Measurements from ENCODE around the gene PCGF6.
"Not testable (repeated sequence)": the region's sequence is repeated elsewhere in the genome, so short reads cannot be mapped to it uniquely, and the experiment has no call there.

Gene PCGF6

DNA sequence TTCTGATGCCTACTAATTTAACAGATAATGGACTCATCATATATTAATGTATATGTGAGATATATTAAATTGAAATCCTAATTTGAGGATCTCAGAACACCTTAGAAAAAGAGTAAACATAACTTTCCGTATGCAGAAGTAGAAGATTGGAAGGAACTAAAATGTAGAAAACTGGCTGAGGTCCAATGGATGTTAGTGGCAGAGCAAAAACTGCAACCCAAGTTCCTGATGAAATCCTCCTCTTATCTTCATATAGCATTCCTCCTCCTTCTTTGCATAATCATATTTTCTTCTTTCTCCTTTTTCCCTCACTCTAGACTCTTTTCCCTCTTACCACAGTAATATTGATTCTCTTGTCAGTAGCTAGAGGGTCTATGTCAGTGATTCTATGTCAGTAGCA, 68.0 kb downstream of the PCGF6 start:
- DNase-seq: no peak
- TF ChIP-seq GATA1 (IDR thresholded peaks at IDR 0.05; ENCODE audit: low read depth, low read length): no peak
- no peak for TF ChIP-seq POLR2A (IDR thresholded peaks at IDR 0.05; ENCODE audit: low read length)

DNA sequence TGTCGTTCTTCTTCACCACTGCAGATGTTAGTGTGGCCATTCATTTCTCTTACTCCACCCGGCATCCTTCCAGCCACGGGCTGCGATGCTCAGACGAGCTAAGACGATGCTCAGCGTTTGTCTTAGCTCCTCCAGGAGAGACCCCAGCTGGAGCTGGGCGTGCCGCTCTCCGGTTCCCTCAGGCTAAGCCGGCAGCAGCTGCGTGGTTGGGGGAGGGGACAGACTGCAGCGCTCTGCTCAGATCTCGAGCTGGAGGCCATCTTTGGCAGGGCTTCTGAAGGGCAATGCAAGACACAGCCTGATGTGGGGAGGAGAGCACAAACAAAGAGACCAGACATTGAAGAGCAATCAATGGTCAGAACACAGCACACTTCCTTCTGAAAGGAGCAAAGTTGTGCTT, 69.2 kb downstream of the PCGF6 start:
- DNase-seq: no peak
- TF ChIP-seq GATA1 (IDR thresholded peaks at IDR 0.05; ENCODE audit: low read depth, low read length) (no peak), POLR2A (IDR thresholded peaks at IDR 0.05; ENCODE audit: low read length) (no peak)

DNA sequence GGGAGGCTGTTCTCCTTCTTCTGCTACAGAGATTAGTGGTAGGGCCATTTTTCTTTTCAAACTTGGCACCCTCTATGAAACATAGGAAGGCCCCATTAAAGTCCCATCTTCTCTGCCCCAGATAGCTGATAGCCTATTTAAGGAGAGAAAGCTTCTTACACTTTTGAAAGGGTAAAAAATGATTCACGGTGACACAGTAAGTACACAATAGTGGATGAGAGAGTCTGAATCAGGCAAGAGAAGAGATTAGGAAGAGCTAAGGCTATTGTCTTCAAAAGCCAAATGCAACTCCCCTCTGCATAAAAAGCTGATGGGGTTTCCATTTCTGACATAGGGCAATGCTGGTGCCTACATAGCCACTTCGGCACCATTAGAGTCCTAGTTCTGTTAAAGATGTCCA, 70.4 kb downstream of the PCGF6 start:
- no peak for DNase-seq
- TF ChIP-seq POLR2A (IDR thresholded peaks at IDR 0.05; ENCODE audit: low read length) (no peak), GATA1 (IDR thresholded peaks at IDR 0.05; ENCODE audit: low read depth, low read length) (no peak)

DNA sequence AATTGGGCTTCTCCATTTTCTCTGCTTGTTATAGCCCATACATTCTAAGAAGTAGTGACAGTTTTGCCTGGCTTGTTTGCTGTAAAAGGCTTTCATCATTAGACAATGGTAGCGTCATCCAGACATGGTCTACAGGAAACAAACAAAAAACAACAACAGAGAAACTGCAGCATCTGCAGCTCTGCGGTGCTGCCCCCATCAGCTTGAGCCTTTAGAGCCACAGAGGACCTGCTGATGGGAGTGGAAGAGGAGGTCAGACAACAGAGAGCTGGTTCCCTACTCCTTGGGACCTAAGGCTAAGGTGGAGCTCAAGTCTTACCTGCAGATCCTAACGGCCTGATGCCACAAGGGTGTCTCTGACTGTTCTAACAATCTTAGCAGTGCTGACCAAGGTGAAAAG, 70.9 kb downstream of the PCGF6 start:
- TF ChIP-seq GATA1 (IDR thresholded peaks at IDR 0.05; ENCODE audit: low read depth, low read length): no peak
- no peak for TF ChIP-seq POLR2A (IDR thresholded peaks at IDR 0.05; ENCODE audit: low read length)
- DNase-seq: no peak

DNA sequence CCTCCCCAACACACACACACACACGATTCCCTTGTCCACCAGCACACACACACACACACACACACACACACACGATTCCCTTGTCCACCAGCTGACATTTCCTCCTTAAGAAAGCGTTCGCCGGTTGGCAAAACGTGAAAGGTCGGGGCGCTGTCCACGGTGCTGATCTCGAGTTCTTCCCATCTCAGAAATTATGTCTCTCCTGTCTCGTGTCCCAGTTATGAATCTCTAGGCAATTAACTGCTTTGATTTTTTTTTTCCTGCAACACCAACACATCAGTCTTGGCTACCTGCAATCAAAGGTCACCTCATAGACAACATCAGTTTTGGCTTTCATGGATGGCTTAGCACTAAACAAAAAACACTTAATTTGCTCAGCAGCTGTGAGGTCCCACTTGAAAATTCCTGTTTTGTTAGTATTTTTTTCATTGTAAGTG, 72.1 kb downstream of the PCGF6 start:
- TF ChIP-seq GATA1 (IDR thresholded peaks at IDR 0.05; ENCODE audit: low read depth, low read length): no peak
- no peak for TF ChIP-seq POLR2A (IDR thresholded peaks at IDR 0.05; ENCODE audit: low read length)
- DNase-seq: peak; percentile 56 to 66

DNA sequence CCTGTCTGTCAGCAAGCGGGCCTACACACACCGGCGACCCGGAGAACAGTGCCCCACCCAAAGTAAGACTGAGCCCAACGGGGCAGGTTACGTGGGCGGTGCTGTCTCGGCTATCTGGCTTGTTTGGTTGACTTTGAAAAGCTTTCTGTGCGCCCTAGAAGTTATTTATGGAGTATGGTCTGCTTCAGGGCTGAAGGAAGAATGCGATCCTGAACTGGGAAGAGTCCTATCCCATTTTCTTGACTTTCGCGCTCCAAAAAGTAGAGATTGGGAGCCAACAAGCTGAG, 72.5 kb downstream of the PCGF6 start:
- TF ChIP-seq POLR2A (IDR thresholded peaks at IDR 0.05; ENCODE audit: low read length): no peak
- TF ChIP-seq GATA1 (IDR thresholded peaks at IDR 0.05; ENCODE audit: low read depth, low read length): no peak
- DNase-seq: no peak

DNA sequence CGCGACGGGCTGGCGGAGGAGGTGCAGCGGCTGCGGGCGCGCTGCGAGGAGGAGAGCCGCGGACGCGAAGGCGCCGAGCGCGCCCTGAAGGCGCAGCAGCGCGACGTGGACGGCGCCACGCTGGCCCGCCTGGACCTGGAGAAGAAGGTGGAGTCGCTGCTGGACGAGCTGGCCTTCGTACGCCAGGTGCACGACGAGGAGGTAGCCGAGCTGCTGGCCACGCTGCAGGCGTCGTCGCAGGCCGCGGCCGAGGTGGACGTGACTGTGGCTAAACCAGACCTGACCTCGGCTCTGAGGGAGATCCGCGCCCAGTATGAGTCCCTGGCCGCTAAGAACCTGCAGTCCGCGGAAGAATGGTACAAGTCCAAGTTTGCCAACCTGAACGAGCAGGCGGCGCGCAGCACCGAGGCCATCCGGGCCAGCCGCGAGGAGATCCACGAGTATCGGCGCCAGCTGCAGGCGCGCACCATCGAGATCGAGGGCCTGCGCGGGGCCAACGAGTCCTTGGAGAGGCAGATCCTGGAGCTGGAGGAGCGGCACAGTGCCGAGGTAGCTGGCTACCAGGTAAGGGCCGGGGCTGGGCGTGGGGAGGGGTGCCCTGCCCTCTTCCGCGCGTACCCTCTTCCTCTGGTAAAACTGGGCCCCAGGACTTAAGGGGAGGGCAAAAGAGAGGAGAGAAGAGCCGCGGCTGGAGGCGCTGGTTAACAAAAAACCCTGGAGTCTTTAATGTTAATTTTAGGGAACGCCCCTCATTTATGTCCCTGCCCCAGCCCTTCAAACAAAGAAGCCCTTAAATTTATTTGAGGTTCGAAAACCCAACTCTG, 73.0 kb downstream of the PCGF6 start:
- TF ChIP-seq GATA1 (IDR thresholded peaks at IDR 0.05; ENCODE audit: low read depth, low read length) (no peak), POLR2A (IDR thresholded peaks at IDR 0.05; ENCODE audit: low read length) (no peak)
- no peak for DNase-seq

DNA sequence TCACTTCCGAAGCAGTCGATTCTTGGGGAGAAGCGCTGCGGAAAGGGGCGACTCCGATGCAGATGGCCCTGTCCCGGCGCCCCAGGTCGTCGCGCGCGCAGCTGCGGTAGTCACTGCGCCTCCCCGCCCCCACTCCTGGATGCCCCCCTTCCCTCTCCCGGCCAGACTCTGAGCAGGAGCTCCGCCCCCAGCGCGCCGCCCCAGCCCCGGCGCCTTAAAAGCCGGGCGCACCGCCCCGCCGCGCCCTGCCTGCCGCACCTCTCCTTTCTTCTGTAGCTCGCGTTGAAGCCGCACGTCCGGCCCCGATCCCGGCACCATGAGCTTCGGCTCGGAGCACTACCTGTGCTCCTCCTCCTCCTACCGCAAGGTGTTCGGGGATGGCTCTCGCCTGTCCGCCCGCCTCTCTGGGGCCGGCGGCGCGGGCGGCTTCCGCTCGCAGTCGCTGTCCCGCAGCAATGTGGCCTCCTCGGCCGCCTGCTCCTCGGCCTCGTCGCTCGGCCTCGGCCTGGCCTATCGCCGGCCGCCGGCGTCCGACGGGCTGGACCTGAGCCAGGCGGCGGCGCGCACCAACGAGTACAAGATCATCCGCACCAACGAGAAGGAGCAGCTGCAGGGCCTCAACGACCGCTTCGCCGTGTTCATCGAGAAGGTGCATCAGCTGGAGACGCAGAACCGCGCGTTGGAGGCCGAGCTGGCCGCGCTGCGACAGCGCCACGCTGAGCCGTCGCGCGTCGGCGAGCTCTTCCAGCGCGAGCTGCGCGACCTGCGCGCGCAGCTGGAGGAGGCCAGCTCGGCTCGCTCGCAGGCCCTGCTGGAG, 73.8 kb downstream of the PCGF6 start, which contains the start of gene INA:
Gene INA (plus strand): TSS at position 243 of the 817 bp plus-strand sequence. CDS start 74 bp downstream, at position 317.
- TF ChIP-seq POLR2A (IDR thresholded peaks at IDR 0.05; ENCODE audit: low read length): no peak
- TF ChIP-seq GATA1 (IDR thresholded peaks at IDR 0.05; ENCODE audit: low read depth, low read length): no peak
- DNase-seq: peak; percentile 47 to 64

DNA sequence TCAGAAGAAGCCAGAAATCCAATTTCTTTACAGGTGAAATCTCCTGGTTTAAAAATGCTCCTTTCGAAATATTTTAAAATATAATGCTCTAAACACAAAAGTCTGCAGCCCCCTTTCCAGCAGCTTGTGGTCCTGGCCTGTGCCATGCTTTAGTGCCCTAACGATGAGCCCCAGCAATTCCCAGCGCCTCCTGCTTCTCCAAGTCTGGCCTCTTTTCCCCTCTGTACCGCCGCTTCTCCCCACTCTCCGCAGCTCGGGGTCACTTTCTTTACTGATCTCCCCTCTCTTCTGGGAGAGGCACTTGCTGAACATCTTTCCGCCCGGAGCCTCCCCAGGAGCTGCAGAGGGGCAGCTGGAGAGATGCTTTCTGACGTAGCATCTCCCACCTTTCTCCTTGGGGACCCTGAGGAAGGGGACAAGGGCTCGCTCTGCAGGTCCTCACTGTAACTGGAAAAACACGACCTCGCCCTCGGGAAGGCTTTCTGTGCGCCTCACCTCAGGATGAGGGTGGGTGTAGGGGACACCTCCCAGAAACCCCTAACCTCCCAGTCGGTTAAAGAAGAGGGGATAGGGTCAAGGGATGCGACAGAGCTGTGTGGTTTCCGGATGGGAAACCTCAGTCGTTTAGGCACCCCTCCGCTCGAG, 74.6 kb downstream of the PCGF6 start:
- DNase-seq: no peak
- TF ChIP-seq POLR2A (IDR thresholded peaks at IDR 0.05; ENCODE audit: low read length): no peak
- no peak for TF ChIP-seq GATA1 (IDR thresholded peaks at IDR 0.05; ENCODE audit: low read depth, low read length)

DNA sequence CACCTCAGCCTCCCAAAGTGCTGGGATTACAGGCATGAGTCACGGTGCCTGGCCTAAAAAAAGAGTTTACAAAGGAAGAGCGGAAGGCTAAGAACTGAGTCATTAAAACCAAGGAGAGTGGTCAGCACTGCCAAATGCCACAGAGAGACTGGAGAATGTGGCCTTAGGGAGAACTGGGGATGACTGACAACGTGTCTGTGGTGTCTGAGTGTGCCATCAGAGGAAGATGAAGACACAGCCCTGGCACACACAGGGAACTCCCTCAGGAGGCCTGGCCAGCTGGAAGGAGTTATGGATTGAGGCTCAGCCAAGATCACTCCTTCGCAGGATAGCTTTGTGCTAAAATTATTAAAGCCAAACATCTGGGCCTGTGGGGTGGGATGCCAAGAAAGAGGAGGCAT, 77.9 kb downstream of the PCGF6 start:
- DNase-seq: no peak
- TF ChIP-seq POLR2A (IDR thresholded peaks at IDR 0.05; ENCODE audit: low read length): no peak
- TF ChIP-seq GATA1 (IDR thresholded peaks at IDR 0.05; ENCODE audit: low read depth, low read length): no peak

DNA sequence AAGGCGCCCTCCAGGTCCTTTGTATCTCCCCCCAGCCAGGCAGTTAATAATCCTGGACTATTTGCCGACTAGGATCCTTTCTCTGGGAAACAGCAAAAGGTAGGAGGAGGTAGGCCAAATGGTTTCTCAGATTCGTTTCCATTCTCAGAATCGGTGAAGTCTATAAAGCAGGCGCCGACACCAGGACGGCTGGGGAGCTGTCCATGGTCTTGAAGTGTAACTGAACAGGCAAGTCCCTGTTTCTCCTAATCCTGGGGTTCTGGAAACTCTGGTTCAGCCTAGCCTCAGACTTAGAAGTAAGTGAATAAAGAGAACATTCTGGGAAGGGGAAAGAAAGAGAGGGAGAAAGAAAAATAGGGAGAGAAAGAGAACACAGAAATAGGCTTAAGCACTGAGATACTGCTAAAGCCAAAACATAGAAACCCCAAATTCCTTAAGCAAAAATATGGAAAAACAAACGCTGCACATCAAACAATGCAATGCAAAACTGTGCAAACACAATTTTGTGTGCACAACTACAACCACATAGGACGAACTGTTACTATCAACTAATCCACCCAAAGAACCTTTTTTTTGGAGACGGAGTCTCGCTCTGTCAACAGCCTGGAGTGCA, 85.1 kb downstream of the PCGF6 start:
- TF ChIP-seq POLR2A (IDR thresholded peaks at IDR 0.05; ENCODE audit: low read length): no peak
- no peak for TF ChIP-seq GATA1 (IDR thresholded peaks at IDR 0.05; ENCODE audit: low read depth, low read length)
- peak; percentile 66 to 69 for DNase-seq

DNA sequence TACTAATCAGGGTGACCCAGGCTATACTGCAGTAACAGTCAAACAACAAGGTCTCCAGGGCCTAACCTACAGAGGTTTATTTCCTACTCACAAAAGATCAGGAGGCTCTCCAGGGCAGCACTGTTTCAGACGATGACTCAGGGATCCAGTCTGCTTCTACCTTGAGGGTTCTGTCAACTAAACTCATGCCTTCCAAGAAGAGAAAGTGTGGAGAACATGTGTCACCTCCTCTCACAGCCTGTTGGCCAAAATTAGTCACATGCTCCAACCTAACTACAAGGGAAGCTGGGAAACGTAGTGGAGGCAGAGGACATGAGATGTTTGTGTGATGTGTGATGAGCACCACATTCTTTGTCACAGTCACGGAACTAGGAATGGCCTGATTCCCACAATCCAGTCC, 88.7 kb downstream of the PCGF6 start:
- TF ChIP-seq GATA1 (IDR thresholded peaks at IDR 0.05; ENCODE audit: low read depth, low read length): no peak
- no peak for TF ChIP-seq POLR2A (IDR thresholded peaks at IDR 0.05; ENCODE audit: low read length)
- DNase-seq: no peak

DNA sequence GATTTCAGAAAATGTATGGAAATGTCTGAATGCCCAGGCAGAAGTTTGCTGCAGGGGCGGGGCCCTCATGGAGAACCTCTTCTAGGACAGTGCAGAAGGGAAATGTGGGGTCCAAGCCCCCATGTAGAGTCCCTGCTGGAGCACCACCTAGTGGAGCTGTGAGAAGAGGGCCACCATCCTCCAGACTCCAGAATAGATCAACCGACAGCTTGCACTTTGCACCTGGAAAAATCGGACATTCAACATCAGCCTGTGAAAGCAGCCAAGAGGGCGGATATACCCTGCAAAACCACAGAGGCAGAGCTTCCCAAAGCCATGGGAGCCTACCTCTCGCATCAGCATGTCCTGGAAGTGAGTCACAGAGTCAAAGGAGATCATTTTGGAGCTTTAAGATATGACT, 91.0 kb downstream of the PCGF6 start:
- DNase-seq: no peak
- TF ChIP-seq GATA1 (IDR thresholded peaks at IDR 0.05; ENCODE audit: low read depth, low read length) (no peak), POLR2A (IDR thresholded peaks at IDR 0.05; ENCODE audit: low read length) (no peak)

DNA sequence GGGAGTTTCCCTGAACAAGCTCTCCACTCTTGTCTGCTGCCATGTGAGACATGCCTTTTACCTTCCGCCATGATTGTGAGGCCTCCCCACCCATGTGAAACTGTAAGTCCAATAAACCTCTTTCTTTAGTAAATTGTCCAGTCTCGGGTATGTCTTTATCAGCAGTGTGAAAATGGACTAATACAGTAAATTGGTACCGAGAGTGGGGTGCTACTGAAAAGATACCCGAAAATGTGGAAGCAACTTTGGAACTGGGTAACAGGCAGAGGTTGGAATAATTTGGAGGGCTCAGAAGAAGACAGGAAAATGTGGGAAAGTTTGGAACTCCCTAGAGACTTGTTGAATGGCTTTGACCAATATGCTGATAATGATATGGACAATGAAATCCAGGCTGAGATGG, 92.0 kb downstream of the PCGF6 start:
- DNase-seq: not testable (repeated sequence)
